ENCODE results near the gene NFE2L3. TPM values are rescaled to one million over a fixed set of nuclear protein-coding genes. Genes with fewer than 3 reads are reported as not detected.
A peak's percentile ranks its signal among the peaks of the same experiment; 100 is the strongest.
"Not testable (repeated sequence)": the region's sequence is repeated elsewhere in the genome, so short reads cannot be mapped to it uniquely, and the experiment has no call there.

Gene NFE2L3
- total RNA-seq, 1 experiment from 2014 or later = 236 TPM

DNA sequence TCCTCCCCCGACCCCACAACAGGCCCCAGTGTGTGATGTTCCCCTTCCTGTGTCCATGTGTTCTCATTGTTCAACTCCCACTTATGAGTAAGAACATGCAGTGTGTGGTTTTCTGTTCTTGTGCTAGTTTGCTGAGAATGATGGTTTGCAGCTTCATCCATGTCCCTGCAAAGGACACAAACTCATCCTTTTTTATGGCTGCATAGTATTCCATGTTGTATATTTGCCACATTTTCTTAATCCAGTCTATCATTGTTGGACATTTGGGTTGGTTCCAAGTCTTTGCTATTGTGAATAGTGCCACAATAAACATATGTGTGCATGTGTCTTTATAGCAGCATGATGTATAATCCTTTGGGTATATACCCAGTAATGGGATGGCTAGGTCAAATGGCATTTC lies 11.8 kb downstream of the NFE2L3 start:
- DNase-seq (ENCODE audit: low spot score); in situ Hi-C loops (cut with HindIII; ENCODE audit: low sequenced_read_pairs): not testable (repeated sequence)

DNA sequence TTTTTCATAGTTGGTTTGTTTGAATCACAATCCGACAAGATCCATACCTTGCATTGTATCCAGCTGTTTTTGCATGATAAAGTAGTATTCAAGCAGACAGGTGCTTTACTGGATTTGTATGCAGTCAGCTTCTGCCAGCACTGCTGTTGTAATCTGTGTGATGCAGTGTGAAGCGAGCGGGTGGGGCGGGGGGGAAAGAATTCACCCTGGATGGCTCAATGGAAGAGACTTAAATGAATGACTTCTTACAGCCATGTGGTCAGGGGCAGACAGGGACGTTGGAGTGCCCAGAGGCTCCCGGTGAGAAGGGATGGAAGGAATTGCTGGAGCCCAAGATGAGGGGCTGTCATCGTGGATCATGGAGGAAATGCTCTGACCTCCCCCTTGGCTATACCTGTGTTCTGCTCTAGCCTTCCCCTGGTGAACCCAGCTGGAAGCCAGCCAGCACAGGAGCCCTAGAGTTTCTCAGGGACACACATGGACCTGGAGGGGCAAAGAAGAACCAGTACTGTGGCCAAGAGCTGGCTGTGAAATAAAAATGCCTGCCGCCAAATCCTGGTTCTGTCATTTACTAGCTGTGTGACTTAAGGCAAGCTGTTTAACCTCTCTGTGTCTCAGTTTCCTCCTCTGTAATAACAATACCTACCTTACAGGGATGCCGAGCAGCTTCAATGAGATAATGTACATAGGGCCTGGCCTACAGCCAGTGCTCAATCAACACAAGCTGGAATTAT lies 14.1 kb downstream of the NFE2L3 start:
- DNase-seq (ENCODE audit: low spot score) = no peak
- in situ Hi-C loops (cut with HindIII; ENCODE audit: low sequenced_read_pairs) = no loop called here

DNA sequence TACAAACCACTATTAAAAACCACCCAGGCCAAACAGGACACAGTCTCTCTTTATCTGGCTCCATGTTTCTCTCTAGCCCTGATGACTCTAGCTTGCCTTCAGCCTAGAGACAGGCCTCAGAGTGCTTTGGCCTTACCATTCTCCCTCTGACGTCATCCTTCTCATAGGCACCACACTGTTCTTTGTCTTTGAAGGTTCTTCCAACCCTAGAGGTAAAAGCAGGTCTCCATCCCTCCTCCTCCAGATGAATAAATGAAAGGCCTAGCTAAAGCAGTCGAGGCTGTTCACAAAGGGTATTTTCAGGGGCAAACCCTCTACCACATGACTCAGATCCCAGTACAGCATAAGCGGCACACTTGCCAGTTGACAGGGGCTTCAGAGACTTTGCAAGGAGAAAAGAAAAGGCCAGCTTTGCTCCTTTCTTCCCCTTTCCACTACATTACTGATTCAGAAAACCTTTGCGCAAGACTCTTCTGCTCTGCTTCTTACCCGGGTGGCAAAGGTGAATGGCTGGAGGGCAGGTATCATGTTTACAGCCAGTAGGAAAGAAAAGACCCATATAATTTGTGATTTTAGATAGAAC lies 14.8 kb downstream of the NFE2L3 start:
- no peak for DNase-seq (ENCODE audit: low spot score)
- in situ Hi-C loops (cut with HindIII; ENCODE audit: low sequenced_read_pairs) = no loop called here

DNA sequence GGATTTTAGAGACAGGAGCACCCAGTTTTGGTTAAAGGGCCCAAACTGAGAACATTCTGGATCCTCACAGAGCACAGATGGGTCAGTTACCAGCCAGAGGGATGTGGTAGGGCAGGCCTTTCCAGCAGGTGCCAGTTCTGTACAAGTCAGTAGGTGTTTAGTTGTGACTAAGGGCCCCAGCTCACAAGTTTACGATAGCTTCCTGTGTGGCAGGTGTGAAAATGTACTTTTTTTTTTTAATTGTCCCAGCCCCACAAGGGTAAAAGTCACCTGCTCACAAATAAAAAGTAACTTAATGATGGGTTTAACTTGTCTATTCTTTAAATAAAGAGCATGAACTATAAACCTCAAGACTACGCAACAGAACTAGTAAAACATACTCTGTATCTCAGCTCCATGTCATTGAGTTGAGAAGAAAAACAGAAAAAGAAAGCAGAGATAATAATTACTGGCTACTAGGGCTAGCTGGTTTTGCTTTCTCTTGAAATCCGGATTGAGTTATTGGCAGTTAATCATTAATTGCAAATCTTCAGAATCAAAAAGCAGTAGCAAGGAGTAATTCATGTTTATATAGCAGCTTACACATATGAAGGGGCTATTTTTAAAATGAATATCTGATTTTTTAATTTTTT lies 15.4 kb downstream of the NFE2L3 start:
- in situ Hi-C loops (cut with HindIII; ENCODE audit: low sequenced_read_pairs) = no loop called here
- no peak for DNase-seq (ENCODE audit: low spot score)

DNA sequence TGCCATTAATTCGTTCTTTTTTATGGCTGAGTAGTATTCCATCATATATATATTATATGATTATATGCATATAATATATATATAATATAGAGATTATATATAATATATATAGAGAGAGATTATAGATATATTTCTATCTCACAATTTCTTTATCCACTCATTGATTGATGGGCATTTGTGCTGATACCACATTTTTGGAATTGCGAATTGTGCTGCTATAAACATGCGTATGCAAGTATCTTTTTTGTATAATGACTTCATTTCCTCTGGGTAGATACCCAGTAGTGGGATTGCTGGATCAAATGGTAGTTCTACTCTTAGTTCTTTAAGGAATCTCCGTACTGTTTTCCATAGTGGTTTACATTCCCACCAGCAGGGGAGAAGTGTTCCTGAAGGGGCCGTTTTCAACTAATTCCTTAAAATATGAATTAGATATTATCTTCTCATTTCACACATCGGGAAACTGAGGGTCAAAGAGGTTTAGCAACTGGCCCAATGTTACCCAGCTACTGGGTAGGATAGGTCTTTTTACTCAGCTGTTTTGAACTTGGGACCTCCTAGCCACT lies 16.5 kb downstream of the NFE2L3 start:
- no peak for DNase-seq (ENCODE audit: low spot score)
- in situ Hi-C loops (cut with HindIII; ENCODE audit: low sequenced_read_pairs) = no loop called here

DNA sequence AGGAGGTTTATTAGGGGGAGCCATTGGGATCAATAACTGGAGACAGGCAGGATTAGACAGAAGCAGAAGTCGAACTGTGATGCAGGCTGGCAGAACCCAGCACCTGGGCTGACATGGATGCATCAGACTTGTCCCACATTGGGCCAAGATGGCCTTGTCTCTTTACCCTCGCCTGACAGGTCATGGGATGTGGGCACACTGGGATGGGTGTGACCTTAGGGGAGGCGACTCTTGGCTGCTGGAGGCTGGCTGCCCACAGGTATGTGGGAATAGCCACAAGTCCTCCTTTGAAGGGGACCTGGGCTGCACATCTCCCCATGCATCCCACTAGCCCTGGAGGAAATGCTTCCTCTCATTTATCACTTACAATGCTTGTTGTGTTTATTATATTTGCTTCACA lies 17.3 kb downstream of the NFE2L3 start:
- in situ Hi-C loops (cut with HindIII; ENCODE audit: low sequenced_read_pairs) = no loop called here
- no peak for DNase-seq (ENCODE audit: low spot score)

DNA sequence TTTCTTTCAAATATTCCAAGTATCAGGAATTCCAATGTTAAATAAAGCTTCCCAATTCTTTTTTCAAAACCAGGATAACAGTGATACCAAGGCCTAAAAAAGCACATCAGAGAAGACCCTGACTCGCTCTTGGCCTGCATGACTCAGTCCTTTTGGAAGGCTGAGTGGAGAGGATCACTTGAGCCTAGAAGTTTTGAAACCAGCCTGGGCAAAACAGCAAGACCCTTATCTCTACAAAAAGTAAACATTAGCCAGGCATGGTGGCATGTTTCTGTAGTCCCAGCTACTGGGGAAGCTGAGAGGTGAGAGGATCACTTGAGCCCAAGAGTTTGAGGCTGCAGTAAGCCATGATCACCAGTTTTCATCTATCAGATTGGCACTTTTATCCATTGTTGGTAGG lies 18.7 kb downstream of the NFE2L3 start:
- in situ Hi-C loops (cut with HindIII; ENCODE audit: low sequenced_read_pairs) = loop anchor here (5.0 kb wide), 1 partner anchor 58 kb away; no protein-coding TSS in a partner anchor
- DNase-seq (ENCODE audit: low spot score) = no peak

DNA sequence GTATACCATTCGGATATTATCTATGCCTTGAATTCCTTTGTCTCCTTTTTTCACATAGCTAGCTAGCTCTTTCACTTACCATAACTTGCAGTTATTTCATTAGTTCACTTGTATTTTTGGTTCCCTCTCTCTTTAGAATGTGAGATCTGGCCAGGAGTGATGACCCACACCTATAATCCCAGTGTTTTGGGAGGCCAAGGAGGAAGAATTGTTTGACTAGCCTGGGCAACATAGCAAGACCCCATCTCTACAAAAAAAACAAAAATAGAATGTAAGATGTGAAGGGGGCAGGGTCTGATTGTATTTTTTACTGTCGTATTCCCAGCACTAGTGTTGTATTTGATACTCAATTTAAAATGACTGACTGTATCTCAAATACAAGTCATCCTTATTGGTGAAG lies 19.6 kb downstream of the NFE2L3 start:
- DNase-seq (ENCODE audit: low spot score) = no peak
- in situ Hi-C loops (cut with HindIII; ENCODE audit: low sequenced_read_pairs) = loop anchor here (5.0 kb wide), 1 partner anchor 59 kb away; no protein-coding TSS in a partner anchor

DNA sequence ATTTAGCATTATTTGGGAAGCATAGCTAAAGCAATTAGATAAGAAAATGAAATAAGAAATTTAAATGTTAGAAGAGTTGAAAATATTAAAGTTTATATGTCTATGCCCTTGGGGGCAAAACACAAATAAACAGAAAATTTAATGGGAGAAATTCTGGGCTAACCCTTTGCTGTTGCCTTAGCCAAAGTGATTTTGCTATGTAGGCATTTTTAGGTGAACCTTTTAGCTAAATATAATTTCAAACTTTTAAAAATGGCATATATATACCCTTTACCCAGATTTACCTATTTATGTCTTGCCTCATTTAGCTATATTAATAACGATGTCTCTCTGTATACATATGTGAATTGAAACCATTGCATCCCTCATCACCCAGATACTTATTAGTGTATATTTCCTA lies 20.1 kb downstream of the NFE2L3 start:
- no peak for DNase-seq (ENCODE audit: low spot score)
- in situ Hi-C loops (cut with HindIII; ENCODE audit: low sequenced_read_pairs) = loop anchor here (5.0 kb wide), 1 partner anchor 60 kb away; no protein-coding TSS in a partner anchor

DNA sequence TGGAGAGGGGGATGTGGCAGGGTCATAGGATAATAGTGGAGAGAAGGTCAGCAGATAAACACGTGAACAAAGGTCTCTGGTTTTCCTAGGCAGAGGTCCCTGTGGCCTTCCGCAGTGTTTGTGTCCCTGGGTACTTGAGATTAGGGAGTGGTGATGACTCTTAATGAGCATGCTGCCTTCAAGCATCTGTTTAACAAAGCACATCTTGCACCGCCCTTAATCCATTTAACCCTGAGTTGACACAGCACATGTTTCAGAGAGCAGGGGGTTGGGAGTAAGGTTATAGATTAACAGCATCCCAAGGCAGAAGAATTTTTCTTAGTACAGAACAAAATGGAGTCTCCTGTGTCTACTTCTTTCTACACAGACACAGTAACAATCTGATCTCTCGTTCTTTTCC lies 23.9 kb downstream of the NFE2L3 start:
- in situ Hi-C loops (cut with HindIII; ENCODE audit: low sequenced_read_pairs); DNase-seq (ENCODE audit: low spot score): not testable (repeated sequence)

DNA sequence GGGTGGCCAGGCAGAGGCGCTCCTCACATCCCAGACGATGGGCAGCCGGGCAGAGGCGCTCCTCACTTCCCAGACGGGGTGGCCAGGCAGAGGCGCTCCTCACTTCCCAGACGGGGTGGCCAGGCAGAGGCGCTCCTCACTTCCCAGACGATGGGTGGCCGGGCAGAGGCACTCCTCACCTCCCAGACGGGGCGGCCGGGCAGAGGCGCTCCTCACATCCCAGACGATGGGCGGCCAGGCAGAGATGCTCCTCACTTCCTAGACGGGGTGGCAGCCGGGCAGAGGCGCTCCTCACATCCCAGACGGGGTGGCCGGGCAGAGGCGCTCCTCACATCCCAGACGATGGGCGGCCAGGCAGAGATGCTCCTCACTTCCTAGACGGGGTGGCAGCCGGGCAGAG lies 24.7 kb downstream of the NFE2L3 start:
- in situ Hi-C loops (cut with HindIII; ENCODE audit: low sequenced_read_pairs); DNase-seq (ENCODE audit: low spot score): not testable (repeated sequence)

DNA sequence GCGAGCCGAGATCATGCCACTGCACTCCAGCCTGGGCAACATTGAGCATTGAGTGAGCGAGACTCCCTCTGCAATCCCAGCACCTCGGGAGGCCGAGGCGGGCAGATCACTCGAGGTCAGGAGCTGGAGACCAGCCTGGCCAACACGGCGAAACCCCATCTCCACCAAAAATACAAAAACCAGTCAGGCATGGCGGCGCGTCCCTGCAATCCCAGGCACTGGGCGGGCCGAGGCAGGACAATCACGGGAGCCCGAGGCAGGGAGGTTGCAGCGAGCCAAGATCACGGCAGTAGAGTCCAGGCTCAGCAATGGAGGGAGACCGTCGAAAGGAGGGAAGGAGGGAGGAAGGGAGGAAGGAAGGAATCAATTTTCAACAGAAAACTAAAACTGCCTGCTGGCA lies 25.3 kb downstream of the NFE2L3 start:
- DNase-seq (ENCODE audit: low spot score); in situ Hi-C loops (cut with HindIII; ENCODE audit: low sequenced_read_pairs): not testable (repeated sequence)

DNA sequence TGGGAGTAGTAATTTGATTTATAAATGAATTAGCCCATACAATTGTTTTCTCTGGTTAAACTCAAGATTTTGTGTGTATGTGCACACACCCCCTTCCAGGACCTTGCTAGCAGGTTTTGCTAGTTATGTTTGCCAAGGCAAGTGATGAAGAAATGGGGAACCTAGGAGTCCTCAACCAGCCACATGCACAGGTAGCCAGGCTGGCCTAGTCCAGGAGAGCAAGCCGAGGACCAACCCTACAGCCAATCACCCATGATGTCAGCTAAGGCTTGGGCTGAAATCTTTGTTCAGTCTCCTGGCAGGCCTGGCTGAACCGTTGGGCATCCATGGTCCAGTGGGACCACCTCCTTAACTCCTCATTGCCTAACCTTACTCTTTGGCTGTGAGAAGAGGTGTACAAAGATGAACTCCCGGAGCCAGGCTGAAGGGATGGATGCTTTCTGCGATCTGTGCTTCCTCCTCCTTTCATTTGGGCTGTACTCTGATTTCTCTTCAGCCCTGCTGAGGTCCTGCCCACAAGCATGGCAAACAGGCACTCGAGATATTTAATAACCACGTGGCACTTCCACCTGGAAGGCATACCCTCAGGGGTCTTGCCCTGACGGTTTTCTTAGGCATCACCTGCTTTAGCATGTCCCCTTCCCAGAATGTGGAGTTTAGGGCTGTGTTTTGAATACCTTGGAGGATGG lies 26.4 kb downstream of the NFE2L3 start:
- in situ Hi-C loops (cut with HindIII; ENCODE audit: low sequenced_read_pairs) = no loop called here
- DNase-seq (ENCODE audit: low spot score) = no peak

DNA sequence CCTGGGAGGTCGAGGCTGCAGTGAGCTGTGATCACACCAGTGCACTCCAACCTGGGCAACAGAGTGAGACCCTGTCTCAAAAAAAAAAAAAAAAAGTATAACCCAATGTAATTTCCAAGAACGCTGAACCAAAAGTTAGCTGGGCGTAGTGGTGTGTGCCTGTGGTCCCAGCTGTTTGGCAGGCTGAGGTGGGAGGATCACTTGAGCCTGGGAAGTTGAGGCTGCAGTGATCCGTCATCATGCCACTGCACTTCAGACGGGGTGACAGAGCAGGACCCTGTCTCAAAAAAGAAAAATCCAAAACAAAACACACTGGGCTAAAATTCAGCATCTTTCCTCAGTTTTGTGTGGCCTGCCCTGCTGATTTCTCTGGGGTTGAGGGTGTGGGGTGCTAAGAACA lies 27.4 kb downstream of the NFE2L3 start:
- no peak for DNase-seq (ENCODE audit: low spot score)
- in situ Hi-C loops (cut with HindIII; ENCODE audit: low sequenced_read_pairs) = no loop called here

DNA sequence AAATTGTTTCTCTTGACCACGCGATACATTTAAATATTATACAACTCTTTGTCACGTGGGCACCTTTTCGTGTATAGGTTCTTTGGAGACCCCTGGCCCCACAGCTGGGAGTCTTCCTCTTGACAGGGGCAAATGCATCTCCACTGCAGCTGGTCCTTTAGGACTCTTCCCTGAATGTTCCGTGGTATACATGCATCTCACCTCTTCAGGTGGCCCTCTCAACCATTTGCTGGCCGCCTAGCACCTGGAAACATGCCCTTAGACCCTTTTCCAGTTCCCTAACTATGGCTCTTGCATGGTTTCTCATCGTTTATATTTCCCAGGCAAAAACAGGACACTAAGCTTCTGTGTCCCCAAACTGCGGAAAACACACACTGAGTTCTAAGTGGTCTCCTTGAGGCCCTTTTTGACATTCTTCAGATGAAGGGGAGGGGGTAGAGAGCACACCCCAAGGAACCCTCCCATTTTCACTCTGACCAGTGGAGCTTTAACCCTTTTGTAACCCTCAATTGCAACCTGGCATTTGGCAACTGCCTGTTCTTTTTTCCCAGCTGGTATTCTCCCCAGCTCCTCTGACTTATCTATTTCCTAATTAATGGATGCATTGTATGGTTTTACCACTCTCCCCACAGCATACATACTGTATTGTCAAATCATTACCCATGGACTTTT lies 28.0 kb downstream of the NFE2L3 start:
- DNase-seq (ENCODE audit: low spot score) = no peak
- in situ Hi-C loops (cut with HindIII; ENCODE audit: low sequenced_read_pairs) = loop anchor here (10.0 kb wide), 1 partner anchor 285 kb away; no protein-coding TSS in a partner anchor

DNA sequence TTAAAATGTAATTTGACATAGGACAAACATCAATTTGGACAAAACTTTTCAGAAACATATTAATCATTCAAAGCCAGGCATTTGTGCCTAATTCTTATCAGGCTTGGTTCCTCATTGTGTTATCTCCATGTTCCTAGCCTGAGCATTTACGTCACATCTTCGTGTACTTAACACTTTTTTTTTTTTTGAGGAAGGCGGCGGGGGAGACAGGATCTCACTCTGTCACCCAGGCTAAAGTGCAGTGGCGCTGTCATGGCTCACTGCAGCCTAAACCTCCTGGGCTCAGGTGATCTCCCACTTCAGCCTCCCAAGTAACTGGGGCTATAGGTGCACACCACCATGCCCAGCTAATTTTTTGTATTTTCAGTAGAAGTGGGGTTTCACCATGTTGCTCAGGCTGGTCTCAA lies 28.8 kb downstream of the NFE2L3 start:
- no peak for DNase-seq (ENCODE audit: low spot score)
- in situ Hi-C loops (cut with HindIII; ENCODE audit: low sequenced_read_pairs) = loop anchor here (10.0 kb wide), 1 partner anchor 286 kb away; no protein-coding TSS in a partner anchor

DNA sequence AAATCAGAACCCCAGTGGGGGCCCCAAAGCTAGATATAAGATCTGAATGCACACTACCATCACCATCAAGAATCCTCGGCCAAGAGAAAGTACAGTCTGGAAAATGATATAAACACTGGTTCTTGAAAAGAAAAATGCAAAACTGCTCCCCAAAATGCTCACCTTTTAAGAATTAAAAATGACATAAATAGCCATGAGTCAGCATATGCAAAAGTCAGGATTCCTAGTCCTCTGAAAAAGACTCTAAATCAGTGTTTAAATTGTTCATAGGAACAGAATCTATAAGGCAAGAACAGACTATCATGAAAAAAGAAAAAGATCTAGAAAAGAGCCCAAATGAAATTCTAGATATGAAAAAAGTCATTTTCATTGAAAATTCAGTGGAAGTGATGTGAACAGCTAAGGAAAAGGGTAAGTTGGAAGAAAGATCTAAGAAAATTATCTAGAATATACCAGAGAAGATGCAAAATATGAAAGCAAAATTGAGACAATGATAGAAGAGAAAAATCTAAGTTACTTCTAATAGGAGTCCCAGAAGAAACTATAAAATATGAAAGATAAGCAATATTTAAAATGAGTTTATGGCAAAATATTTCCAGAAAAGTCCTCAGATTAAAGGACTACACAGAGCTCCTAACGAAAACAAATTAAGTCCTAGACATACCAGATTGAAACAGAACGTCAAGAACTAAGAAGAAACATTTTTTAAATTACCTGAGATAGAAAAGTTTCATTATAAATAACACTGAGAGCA lies 29.7 kb downstream of the NFE2L3 start:
- DNase-seq (ENCODE audit: low spot score) = no peak
- in situ Hi-C loops (cut with HindIII; ENCODE audit: low sequenced_read_pairs) = loop anchor here (10.0 kb wide), 1 partner anchor 287 kb away; no protein-coding TSS in a partner anchor

DNA sequence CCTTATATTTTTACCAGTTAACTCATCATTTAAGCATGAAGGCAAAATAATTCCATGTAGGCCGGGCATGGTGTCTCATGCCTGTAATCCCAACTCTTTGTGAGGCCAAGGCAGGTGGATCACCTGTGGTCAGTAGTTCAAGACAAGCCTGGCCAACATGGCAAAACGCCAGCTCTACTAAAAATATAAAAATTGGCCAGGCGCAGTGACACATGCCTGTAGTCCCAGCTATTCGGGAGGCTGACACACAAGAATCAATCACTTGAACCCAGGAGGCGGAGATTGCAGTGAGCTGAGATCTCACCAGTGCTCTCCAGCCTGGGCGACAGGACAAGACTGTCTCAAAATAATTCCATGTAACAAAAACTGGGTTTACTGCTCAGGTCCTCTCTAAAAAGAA lies 30.3 kb downstream of the NFE2L3 start:
- in situ Hi-C loops (cut with HindIII; ENCODE audit: low sequenced_read_pairs) = loop anchor here (10.0 kb wide), 1 partner anchor 287 kb away; no protein-coding TSS in a partner anchor
- DNase-seq (ENCODE audit: low spot score) = peak; percentile 65
